Measurements from ENCODE around the gene SVOPL. TPM values are rescaled to one million over a fixed set of nuclear protein-coding genes. Genes with fewer than 3 reads are reported as not detected.
A peak's percentile ranks its signal among the peaks of the same experiment; 100 is the strongest.

SVOPL gene
- total and polyA plus RNA-seq, 9 of the 15 experiments (the other 6 are each of a cell fraction or from before 2014, with no cell fraction given) = 0.13 to 0.42 (median 0.20) TPM; not detected in 6

- TF ChIP-seq, protein P1, sequence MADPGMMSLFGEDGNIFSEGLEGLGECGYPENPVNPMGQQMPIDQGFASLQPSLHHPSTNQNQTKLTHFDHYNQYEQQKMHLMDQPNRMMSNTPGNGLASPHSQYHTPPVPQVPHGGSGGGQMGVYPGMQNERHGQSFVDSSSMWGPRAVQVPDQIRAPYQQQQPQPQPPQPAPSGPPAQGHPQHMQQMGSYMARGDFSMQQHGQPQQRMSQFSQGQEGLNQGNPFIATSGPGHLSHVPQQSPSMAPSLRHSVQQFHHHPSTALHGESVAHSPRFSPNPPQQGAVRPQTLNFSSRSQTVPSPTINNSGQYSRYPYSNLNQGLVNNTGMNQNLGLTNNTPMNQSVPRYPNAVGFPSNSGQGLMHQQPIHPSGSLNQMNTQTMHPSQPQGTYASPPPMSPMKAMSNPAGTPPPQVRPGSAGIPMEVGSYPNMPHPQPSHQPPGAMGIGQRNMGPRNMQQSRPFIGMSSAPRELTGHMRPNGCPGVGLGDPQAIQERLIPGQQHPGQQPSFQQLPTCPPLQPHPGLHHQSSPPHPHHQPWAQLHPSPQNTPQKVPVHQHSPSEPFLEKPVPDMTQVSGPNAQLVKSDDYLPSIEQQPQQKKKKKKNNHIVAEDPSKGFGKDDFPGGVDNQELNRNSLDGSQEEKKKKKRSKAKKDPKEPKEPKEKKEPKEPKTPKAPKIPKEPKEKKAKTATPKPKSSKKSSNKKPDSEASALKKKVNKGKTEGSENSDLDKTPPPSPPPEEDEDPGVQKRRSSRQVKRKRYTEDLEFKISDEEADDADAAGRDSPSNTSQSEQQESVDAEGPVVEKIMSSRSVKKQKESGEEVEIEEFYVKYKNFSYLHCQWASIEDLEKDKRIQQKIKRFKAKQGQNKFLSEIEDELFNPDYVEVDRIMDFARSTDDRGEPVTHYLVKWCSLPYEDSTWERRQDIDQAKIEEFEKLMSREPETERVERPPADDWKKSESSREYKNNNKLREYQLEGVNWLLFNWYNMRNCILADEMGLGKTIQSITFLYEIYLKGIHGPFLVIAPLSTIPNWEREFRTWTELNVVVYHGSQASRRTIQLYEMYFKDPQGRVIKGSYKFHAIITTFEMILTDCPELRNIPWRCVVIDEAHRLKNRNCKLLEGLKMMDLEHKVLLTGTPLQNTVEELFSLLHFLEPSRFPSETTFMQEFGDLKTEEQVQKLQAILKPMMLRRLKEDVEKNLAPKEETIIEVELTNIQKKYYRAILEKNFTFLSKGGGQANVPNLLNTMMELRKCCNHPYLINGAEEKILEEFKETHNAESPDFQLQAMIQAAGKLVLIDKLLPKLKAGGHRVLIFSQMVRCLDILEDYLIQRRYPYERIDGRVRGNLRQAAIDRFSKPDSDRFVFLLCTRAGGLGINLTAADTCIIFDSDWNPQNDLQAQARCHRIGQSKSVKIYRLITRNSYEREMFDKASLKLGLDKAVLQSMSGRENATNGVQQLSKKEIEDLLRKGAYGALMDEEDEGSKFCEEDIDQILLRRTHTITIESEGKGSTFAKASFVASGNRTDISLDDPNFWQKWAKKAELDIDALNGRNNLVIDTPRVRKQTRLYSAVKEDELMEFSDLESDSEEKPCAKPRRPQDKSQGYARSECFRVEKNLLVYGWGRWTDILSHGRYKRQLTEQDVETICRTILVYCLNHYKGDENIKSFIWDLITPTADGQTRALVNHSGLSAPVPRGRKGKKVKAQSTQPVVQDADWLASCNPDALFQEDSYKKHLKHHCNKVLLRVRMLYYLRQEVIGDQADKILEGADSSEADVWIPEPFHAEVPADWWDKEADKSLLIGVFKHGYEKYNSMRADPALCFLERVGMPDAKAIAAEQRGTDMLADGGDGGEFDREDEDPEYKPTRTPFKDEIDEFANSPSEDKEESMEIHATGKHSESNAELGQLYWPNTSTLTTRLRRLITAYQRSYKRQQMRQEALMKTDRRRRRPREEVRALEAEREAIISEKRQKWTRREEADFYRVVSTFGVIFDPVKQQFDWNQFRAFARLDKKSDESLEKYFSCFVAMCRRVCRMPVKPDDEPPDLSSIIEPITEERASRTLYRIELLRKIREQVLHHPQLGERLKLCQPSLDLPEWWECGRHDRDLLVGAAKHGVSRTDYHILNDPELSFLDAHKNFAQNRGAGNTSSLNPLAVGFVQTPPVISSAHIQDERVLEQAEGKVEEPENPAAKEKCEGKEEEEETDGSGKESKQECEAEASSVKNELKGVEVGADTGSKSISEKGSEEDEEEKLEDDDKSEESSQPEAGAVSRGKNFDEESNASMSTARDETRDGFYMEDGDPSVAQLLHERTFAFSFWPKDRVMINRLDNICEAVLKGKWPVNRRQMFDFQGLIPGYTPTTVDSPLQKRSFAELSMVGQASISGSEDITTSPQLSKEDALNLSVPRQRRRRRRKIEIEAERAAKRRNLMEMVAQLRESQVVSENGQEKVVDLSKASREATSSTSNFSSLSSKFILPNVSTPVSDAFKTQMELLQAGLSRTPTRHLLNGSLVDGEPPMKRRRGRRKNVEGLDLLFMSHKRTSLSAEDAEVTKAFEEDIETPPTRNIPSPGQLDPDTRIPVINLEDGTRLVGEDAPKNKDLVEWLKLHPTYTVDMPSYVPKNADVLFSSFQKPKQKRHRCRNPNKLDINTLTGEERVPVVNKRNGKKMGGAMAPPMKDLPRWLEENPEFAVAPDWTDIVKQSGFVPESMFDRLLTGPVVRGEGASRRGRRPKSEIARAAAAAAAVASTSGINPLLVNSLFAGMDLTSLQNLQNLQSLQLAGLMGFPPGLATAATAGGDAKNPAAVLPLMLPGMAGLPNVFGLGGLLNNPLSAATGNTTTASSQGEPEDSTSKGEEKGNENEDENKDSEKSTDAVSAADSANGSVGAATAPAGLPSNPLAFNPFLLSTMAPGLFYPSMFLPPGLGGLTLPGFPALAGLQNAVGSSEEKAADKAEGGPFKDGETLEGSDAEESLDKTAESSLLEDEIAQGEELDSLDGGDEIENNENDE (IDR thresholded peaks at IDR 0.05; ENCODE audit: low read depth, low read length) = no peak
- peak; percentile 85 for TF ChIP-seq ZNF121 (CRISPR knock-in tag; conservative IDR thresholded peaks at IDR 0.05)
Observed at GRCh38 chr7:138579671-138580070, 121.5 kb downstream of the SVOPL start (continued).

All from K562 (cell line).